ENCODE data around the gene SFXN3. TPM values are rescaled to one million over a fixed set of nuclear protein-coding genes. Genes with fewer than 3 reads are reported as not detected.

Gene SFXN3
- total and polyA plus RNA-seq, 2 of the 13 experiments (the other 11 are each of a cell fraction or from before 2014, with no cell fraction given): 16.8 to 71.5 TPM

- TF ChIP-seq PATZ1 (CRISPR knock-in tag; IDR thresholded peaks at IDR 0.05): 0 out of 2 replicates have a peak, but pooled peaks have one; percentile 5
- no peak for TF ChIP-seq FOXA1 (IDR thresholded peaks at IDR 0.05)
- TF ChIP-seq FOXA1 (CRISPR knock-in tag; IDR thresholded peaks at IDR 0.05): peak; percentile 76
- TF ChIP-seq MTA1 (CRISPR knock-in tag; IDR thresholded peaks at IDR 0.05; ENCODE audit: borderline replicate concordance): 0 out of 2 replicates have a peak, but pooled peaks have one; percentile 3
- no peak for TF ChIP-seq ZNF749 (CRISPR knock-in tag; IDR thresholded peaks at IDR 0.05; ENCODE audit: borderline replicate concordance)
- no peak for TF ChIP-seq ZNF138 (CRISPR knock-in tag; IDR thresholded peaks at IDR 0.05; ENCODE audit: low read depth)
- TF ChIP-seq ZMYM2 (CRISPR knock-in tag; IDR thresholded peaks at IDR 0.05): no peak
- TF ChIP-seq TIGD3 (CRISPR knock-in tag; IDR thresholded peaks at IDR 0.05; ENCODE audit: borderline replicate concordance): no peak
These were observed 12.9 kb upstream of the SFXN3 start (continued) for GRCh38 chr10:101018118-101018599.
